Left ventricle myocardium inferior (tissue), 1 donor: ENCODE results near the gene STOX2. TPM values are rescaled to one million over a fixed set of nuclear protein-coding genes. Genes with fewer than 3 reads are reported as not detected.
A peak's percentile ranks its signal among the peaks of the same experiment; 100 is the strongest.

Source experiments
- DNase-seq: peaks from one replicate; pipeline ENCODE4 v3.0.0-alpha.2; 2020
- H3K27ac ChIP-seq: fragments of 200-600 bp; replicated peaks from 2 replicates; pipeline ENCODE4 v1.8.0; 2021
- H3K27me3 ChIP-seq: fragments of 200-600 bp; 2 replicates; pipeline ENCODE4 v1.8.0; 2021; ENCODE audit warnings: low read depth
- H3K36me3 ChIP-seq: fragments of 200-600 bp; 2 replicates; pipeline ENCODE4 v1.8.0; 2021
- H3K4me1 ChIP-seq: fragments of 200-600 bp; 2 replicates; pipeline ENCODE4 v1.8.0; 2021
- H3K4me3 ChIP-seq: fragments of 200-600 bp; 2 replicates; pipeline ENCODE4 v1.8.0; 2021; ENCODE audit warnings: mild to moderate bottlenecking, moderate library complexity
- H3K9me3 ChIP-seq: fragments of 200-600 bp; replicated peaks from 2 replicates; pipeline ENCODE4 v1.8.0; 2021
- CTCF ChIP-seq: fragments of 200-600 bp; IDR thresholded peaks from 2 replicates; pipeline ENCODE4 v1.8.0; 2021; ENCODE audit warnings: antibody characterized with exemption, mild to moderate bottlenecking, borderline replicate concordance
- intact Hi-C: fragments of 100-400 bp; cut with micrococcal nuclease; formaldehyde crosslinking; loops from one replicate; pipeline ENCODE4 v1.11.0; 2022
- total RNA-seq: library from RNA; stranded (reverse); fragmentation: NEBNext Ultra II Directional; extraction: Animal tissue kit (Norgen Biotek cat#: 25700); gene quantifications from one replicate; pipeline ENCODE4 v1.2.1, GENCODE V29; 2021
- donor health status: DM: no; HTN: yes; CAD: no; lungs with severe emphysema.

STOX2 gene
- total RNA-seq, 1 donor from 2014 or later: 12.2 TPM

DNA sequence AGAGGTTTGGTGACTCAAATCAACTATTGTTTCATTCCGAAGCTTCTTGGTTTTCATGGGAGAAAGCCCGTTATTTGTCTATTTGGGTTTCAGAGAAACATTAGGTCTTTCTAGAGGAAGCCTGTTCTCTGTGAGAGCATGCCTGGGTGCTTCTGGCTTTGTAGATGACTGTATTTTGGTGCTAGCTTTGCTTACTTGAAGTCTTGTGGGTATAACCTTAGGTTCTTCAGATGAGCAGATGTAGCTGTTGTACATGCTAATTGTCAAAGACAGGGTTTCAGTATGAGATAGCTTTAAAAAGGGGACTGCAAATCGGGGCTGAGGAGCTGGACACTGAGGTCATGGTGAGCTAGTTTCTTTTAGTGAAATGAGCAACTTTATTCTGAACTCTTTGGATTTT is 7.9 kb upstream of the STOX2 start:
- no peak for DNase-seq
- TF ChIP-seq CTCF: no peak
- intact Hi-C loops: no loop called here
- peaks cover 3% of the 10 kb centered on the region for H3K36me3 ChIP-seq
- H3K27me3 ChIP-seq: no peaks in the 10 kb centered on the region
- no peak overlapping the region for H3K4me3 ChIP-seq
- H3K9me3 ChIP-seq: peaks cover 13% of the 10 kb centered on the region
- no peak overlapping the region for H3K27ac ChIP-seq
- no peaks in the 10 kb centered on the region for H3K4me1 ChIP-seq

DNA sequence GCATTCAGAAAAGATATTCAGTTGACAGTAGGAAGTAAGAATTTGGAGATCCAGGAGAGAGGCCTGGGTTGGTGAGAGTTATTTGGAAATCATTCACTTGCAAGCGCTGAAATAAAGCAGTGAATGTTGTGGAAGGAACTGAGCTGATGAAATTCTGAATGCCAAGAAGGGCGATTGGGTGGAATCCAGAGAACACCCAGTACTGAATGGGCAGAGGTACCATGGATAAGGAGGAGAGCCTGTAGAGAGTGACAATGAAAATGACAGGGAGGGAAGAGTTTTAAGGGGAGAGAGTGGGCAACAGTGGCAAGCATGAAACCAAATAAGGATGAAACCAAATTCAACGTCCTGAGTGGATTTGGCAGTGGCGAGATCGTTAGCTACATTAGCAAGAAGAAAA is 6.7 kb upstream of the STOX2 start:
- no peak overlapping the region for H3K27ac ChIP-seq
- TF ChIP-seq CTCF: no peak
- no peak overlapping the region for H3K4me3 ChIP-seq
- H3K27me3 ChIP-seq: no peaks in the 10 kb centered on the region
- intact Hi-C loops: no loop called here
- H3K4me1 ChIP-seq: no peaks in the 10 kb centered on the region
- H3K9me3 ChIP-seq: peaks cover 13% of the 10 kb centered on the region
- peaks cover 3% of the 10 kb centered on the region for H3K36me3 ChIP-seq
- no peak for DNase-seq

GRCh38 chr4:183903021-183903760 is 1.9 kb upstream of the STOX2 start:
- H3K27ac ChIP-seq: no peak overlapping the region
- H3K4me3 ChIP-seq: no peak overlapping the region
- intact Hi-C loops: no loop called here
- no peaks in the 10 kb centered on the region for H3K27me3 ChIP-seq
- TF ChIP-seq CTCF: no peak
- peaks cover 39% of the 10 kb centered on the region for H3K4me1 ChIP-seq
- peaks cover 3% of the 10 kb centered on the region for H3K36me3 ChIP-seq
- peaks cover 13% of the 10 kb centered on the region for H3K9me3 ChIP-seq
- no peak for DNase-seq

DNA sequence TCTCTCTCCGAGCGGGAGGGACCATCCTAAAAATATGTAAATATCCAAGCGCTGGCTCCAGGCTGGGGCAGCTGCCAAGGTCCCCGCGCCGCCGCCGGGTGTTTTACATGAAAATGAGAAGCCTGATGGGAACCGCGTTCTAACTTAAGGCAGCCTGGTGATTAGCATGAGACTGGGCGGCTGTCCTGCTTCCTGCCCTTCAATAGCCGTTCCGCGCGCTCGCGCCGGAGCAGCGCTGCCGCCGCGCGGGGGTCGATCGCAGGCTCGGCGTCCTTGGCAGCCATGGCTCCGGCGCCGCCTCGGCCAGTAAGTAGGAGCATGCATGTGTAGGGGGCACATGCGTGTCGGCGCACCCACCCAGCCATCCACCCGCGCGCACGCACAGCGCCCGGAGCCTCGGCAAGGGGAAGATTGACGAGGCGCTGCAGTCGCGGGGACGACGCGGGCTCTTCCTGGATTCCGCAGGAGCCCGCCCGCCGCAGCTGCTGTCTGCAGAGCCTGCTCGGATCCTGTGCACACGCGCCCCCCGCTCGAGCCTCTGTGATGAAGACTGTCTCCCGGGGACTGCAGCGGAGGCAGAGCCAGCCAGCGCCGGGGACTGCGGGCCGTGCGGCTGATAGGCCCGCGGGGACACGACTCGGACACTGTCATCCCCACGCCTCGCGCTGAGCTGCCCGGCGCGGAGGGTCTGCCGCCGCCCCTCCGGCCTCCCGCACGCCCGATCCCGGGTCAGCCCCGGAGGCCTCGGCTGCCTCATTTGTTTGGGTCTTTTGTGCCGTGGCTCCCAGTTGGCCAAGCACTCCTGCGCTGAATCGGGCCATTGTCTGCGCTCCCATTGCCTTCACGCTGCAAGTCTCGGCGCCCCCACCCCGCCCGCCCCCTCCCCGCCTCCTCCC is 734 bp downstream of the STOX2 start:
- peak; percentile 44 for DNase-seq
- Histone ChIP-seq H3K4me1 (peaks cover 62% of the 10 kb centered on the region), H3K27ac (peak overlapping the region; percentile 92), H3K36me3 (no peaks in the 10 kb centered on the region), H3K9me3 (no peaks in the 10 kb centered on the region), H3K27me3 (no peaks in the 10 kb centered on the region), H3K4me3 (peak overlapping the region; percentile 86)
- intact Hi-C loops: no loop called here
- TF ChIP-seq CTCF: no peak

DNA sequence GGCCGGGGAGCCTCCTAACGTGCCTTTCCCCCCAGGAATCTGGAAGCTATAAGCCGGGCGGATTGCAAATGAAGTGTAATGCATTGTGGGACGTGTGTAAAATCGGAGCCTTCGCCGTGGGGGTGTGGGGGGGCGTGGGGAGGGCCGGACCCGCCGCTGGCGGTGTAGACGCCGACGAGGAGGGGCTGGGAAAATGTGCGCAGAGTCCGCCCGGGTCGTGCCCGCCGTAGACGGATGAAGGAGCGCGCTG is 1.3 kb downstream of the STOX2 start:
- no peaks in the 10 kb centered on the region for H3K36me3 ChIP-seq
- H3K27me3 ChIP-seq: no peaks in the 10 kb centered on the region
- intact Hi-C loops: no loop called here
- no peak for TF ChIP-seq CTCF
- peak overlapping the region; percentile 92 for H3K27ac ChIP-seq
- H3K4me3 ChIP-seq: peak overlapping the region; percentile 86
- H3K4me1 ChIP-seq: peaks cover 67% of the 10 kb centered on the region
- no peak for DNase-seq
- no peaks in the 10 kb centered on the region for H3K9me3 ChIP-seq
